Liver (tissue), 9 donors: Measurements from ENCODE around the gene STK39. TPM values are rescaled to one million over a fixed set of nuclear protein-coding genes. Genes with fewer than 3 reads are reported as not detected.

Experiments
- DNase-seq: peaks from one replicate; pipeline ENCODE4 v3.0.0-alpha.2; 2017; ENCODE audit warnings: low spot score
- H3K27ac ChIP-seq, 2 donors: one replicate each; pipeline ENCODE4 v1.7.0; 2013; ENCODE audit warnings: inconsistent platforms in 2 of 2, low read length in 2 of 2, control low read depth in 1 of 2, low read depth in 1 of 2, mild to moderate bottlenecking in 1 of 2
- H3K27me3 ChIP-seq, 4 donors: one replicate each; pipeline versions ENCODE4 v1.6.1 to v1.7.0; 2013; ENCODE audit warnings: low read length in 3 of 4, inconsistent platforms in 1 of 4, mild to moderate bottlenecking in 1 of 4, moderate library complexity in 1 of 4; ENCODE audit not compliant: control insufficient read depth in 4 of 4, insufficient read depth in 4 of 4
- H3K36me3 ChIP-seq, 4 donors: one replicate each; pipeline versions ENCODE4 v1.6.1 to v1.7.0; 2013; ENCODE audit warnings: low read length in 3 of 4, mild to moderate bottlenecking in 3 of 4, low read depth in 1 of 4, moderate library complexity in 1 of 4; ENCODE audit not compliant: control insufficient read depth in 4 of 4, insufficient read depth in 3 of 4
- H3K4me1 ChIP-seq, 4 donors: one replicate each; pipeline versions ENCODE4 v1.6.1 to v1.7.0; 2013; ENCODE audit warnings: low read length in 3 of 4, mild to moderate bottlenecking in 3 of 4, moderate library complexity in 1 of 4; ENCODE audit not compliant: control insufficient read depth in 4 of 4, insufficient read depth in 4 of 4
- H3K4me3 ChIP-seq, 3 donors: one replicate each; pipeline versions ENCODE4 v1.6.1 to v1.7.0; 2013; ENCODE audit warnings: low read length in 3 of 3, control low read depth in 1 of 3, low read depth in 1 of 3, mild to moderate bottlenecking in 1 of 3
- H3K9ac ChIP-seq, 2 donors: one replicate each; pipeline ENCODE4 v1.7.0; 2013; ENCODE audit warnings: low read length in 2 of 2, mild to moderate bottlenecking in 2 of 2, moderate library complexity in 2 of 2, control low read depth in 1 of 2, low read depth in 1 of 2
- H3K9me3 ChIP-seq, 4 donors: one replicate each; pipeline versions ENCODE4 v1.6.1 to v1.7.0; 2013; ENCODE audit warnings: low read length in 3 of 4; ENCODE audit not compliant: control insufficient read depth in 4 of 4
- EGR1 ChIP-seq, 2 donors: IDR thresholded peaks; 2 replicates each; pipeline ENCODE4 v1.6.1; 2016 to 2018; ENCODE audit warnings: antibody characterized with exemption in 2 of 2, low read depth in 2 of 2
- FOXA1 ChIP-seq: IDR thresholded peaks from 2 replicates; pipeline ENCODE4 v1.6.1; 2016; ENCODE audit warnings: antibody characterized with exemption
- FOXA2 ChIP-seq: IDR thresholded peaks from 2 replicates; pipeline ENCODE4 v1.6.1; 2016; ENCODE audit warnings: antibody characterized with exemption
- GABPA ChIP-seq, 2 donors: IDR thresholded peaks in 1 of 2; conservative IDR thresholded peaks in 1 of 2; 2 replicates each; pipeline ENCODE4 v1.6.1; 2016; ENCODE audit warnings: antibody characterized with exemption in 2 of 2, mild to moderate bottlenecking in 1 of 2, moderate library complexity in 1 of 2
- HNF4A ChIP-seq, 2 donors: conservative IDR thresholded peaks; 2 replicates each; pipeline ENCODE4 v1.6.1; 2016; ENCODE audit warnings: antibody characterized with exemption in 2 of 2, mild to moderate bottlenecking in 2 of 2
- HNF4G ChIP-seq: IDR thresholded peaks from 2 replicates; pipeline ENCODE4 v1.6.1; 2016; ENCODE audit warnings: antibody characterized with exemption
- JUND ChIP-seq, 2 donors: IDR thresholded peaks; 2 replicates each; pipeline ENCODE4 v1.6.1; 2016; ENCODE audit warnings: antibody characterized with exemption in 2 of 2
- NR2F2 ChIP-seq: IDR thresholded peaks from 2 replicates; pipeline ENCODE4 v1.6.1; 2016; ENCODE audit warnings: antibody characterized with exemption
- RAD21 ChIP-seq, 2 donors: IDR thresholded peaks; 2 replicates each; pipeline ENCODE4 v1.6.1; 2016; ENCODE audit warnings: antibody characterized with exemption in 2 of 2, mild to moderate bottlenecking in 2 of 2
- RXRA ChIP-seq, 2 donors: IDR thresholded peaks; 2 replicates each; pipeline ENCODE4 v1.6.1; 2017 to 2018; ENCODE audit warnings: antibody characterized with exemption in 2 of 2, mild to moderate bottlenecking in 1 of 2
- SP1 ChIP-seq: IDR thresholded peaks from 2 replicates; pipeline ENCODE4 v1.6.1; 2018; ENCODE audit warnings: antibody characterized with exemption, mild to moderate bottlenecking
- TAF1 ChIP-seq: conservative IDR thresholded peaks from 2 replicates; pipeline ENCODE4 v1.6.1; 2016; ENCODE audit warnings: antibody characterized with exemption, mild to moderate bottlenecking
- YY1 ChIP-seq: IDR thresholded peaks from 2 replicates; pipeline ENCODE4 v1.6.1; 2016; ENCODE audit warnings: antibody characterized with exemption, mild to moderate bottlenecking
- WGBS: extraction: QIAGEN DNeasy Blood & Tissue Kit; methylation state at CpG from one replicate; pipeline ENCODE4 v1.1.7; 2013; 5-methylcytosine and 5-hydroxymethylcytosine counted together
- polyA plus RNA-seq, 2 donors: library from polyadenylated mRNA; stranded (reverse) in 1 of 2; unstranded in 1 of 2; fragments of 200-250 nt in 1 of 2; fragments of >200 nt in 1 of 2; fragmentation: Nextera tagmentation in 1 of 2; extraction: Ambion mirVana in 1 of 2; gene quantifications; one replicate each; pipeline versions ENCODE4 v1.2.1 to v1.2.3, GENCODE V29; 2013 to 2015
- total RNA-seq, 2 donors: library from RNA; depleted of rRNA; stranded (reverse); fragments of >200 nt; gene quantifications; one replicate each; pipeline ENCODE4 v1.2.3, GENCODE V29; 2014
- TF ChIP-seq, protein P1 (sequence below): IDR thresholded peaks from 2 replicates; pipeline ENCODE4 v1.6.1; 2016; ENCODE audit warnings: antibody characterized with exemption, mild to moderate bottlenecking
- TF ChIP-seq, protein P2 (sequence below): fragments of 150-350 bp; IDR thresholded peaks from 2 replicates; pipeline ENCODE4 v1.5.1; 2017; ENCODE audit warnings: improper control_type of control experiment, low read depth, low read length; ENCODE audit not compliant: missing input control
- TF ChIP-seq, protein P3 (sequence below): IDR thresholded peaks from 2 replicates; pipeline ENCODE4 v1.6.1; 2016; ENCODE audit warnings: antibody characterized with exemption
- TF ChIP-seq, protein P4 (sequence below): IDR thresholded peaks from 2 replicates; pipeline ENCODE4 v1.6.1; 2016; ENCODE audit warnings: antibody characterized with exemption
- TF ChIP-seq, protein P5 (sequence below): IDR thresholded peaks from 2 replicates; pipeline ENCODE4 v1.6.1; 2016; ENCODE audit warnings: antibody characterized with exemption
- donor health status: healthy.
- donor health status: healthy.
- donor health status: healthy.
- donor health status: healthy.
- donor health status: healthy.

STK39 gene
- total and polyA plus RNA-seq, 4 donors = 0.29 to 1.8 (median 0.73) TPM

DNA sequence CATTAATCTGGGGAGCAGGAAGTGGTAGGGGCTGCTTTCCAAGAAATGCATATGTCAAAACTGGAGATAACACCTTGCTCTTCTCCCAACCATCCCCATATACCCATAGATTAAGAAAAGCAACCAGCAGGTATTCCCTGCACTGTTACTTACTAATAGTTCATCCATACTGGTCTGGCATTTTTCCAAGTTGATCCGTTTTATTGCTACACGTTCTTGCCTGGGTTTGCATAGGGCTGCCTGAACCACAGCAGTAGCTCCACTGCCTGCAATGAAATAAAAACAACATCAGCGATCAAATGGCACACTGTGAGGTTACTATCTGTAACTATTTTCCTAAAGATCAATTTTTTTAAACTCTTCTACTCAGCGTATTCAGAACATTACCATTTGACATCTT is 65.6 kb downstream of the STK39 start:
- H3K27me3 ChIP-seq = peaks cover 0 to 3% (median 0%) of the 10 kb centered on the region in 4 donors
- no peaks in the 10 kb centered on the region for H3K4me1 ChIP-seq

DNA sequence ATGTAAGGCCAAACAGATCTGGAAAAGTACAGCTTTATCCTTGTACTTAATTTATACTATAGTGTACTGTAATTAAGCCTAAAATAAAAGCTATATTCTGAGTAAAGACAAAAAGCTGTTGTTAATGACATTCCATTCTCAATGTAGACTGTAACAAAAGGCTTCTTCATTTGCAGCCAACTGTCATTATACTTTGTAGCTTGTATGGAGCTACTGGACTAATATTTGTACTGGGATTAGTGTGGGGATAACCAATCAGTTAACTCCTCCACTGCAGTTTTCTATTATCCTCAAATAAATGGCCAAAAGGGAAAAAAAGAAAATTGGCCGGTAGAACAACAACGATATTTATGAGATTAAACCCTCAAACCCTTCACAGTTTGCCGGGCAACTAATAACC is 66.5 kb downstream of the STK39 start:
- DNase-seq = no peak
- TF ChIP-seq HNF4A (conservative IDR thresholded peaks at IDR 0.05) = no peak
- no peak for TF ChIP-seq EGR1 (IDR thresholded peaks at IDR 0.05; ENCODE audit: low read depth in 2 of 2)
- TF ChIP-seq, protein P1, sequence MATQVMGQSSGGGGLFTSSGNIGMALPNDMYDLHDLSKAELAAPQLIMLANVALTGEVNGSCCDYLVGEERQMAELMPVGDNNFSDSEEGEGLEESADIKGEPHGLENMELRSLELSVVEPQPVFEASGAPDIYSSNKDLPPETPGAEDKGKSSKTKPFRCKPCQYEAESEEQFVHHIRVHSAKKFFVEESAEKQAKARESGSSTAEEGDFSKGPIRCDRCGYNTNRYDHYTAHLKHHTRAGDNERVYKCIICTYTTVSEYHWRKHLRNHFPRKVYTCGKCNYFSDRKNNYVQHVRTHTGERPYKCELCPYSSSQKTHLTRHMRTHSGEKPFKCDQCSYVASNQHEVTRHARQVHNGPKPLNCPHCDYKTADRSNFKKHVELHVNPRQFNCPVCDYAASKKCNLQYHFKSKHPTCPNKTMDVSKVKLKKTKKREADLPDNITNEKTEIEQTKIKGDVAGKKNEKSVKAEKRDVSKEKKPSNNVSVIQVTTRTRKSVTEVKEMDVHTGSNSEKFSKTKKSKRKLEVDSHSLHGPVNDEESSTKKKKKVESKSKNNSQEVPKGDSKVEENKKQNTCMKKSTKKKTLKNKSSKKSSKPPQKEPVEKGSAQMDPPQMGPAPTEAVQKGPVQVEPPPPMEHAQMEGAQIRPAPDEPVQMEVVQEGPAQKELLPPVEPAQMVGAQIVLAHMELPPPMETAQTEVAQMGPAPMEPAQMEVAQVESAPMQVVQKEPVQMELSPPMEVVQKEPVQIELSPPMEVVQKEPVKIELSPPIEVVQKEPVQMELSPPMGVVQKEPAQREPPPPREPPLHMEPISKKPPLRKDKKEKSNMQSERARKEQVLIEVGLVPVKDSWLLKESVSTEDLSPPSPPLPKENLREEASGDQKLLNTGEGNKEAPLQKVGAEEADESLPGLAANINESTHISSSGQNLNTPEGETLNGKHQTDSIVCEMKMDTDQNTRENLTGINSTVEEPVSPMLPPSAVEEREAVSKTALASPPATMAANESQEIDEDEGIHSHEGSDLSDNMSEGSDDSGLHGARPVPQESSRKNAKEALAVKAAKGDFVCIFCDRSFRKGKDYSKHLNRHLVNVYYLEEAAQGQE = no peak
- TF ChIP-seq, protein P2, sequence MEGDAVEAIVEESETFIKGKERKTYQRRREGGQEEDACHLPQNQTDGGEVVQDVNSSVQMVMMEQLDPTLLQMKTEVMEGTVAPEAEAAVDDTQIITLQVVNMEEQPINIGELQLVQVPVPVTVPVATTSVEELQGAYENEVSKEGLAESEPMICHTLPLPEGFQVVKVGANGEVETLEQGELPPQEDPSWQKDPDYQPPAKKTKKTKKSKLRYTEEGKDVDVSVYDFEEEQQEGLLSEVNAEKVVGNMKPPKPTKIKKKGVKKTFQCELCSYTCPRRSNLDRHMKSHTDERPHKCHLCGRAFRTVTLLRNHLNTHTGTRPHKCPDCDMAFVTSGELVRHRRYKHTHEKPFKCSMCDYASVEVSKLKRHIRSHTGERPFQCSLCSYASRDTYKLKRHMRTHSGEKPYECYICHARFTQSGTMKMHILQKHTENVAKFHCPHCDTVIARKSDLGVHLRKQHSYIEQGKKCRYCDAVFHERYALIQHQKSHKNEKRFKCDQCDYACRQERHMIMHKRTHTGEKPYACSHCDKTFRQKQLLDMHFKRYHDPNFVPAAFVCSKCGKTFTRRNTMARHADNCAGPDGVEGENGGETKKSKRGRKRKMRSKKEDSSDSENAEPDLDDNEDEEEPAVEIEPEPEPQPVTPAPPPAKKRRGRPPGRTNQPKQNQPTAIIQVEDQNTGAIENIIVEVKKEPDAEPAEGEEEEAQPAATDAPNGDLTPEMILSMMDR = no peak
- TF ChIP-seq NR2F2 = no peak
- no peak for TF ChIP-seq JUND (IDR thresholded peaks at IDR 0.05)
- TF ChIP-seq TAF1 = no peak
- TF ChIP-seq, protein P3, sequence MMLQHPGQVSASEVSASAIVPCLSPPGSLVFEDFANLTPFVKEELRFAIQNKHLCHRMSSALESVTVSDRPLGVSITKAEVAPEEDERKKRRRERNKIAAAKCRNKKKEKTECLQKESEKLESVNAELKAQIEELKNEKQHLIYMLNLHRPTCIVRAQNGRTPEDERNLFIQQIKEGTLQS = no peak
- no peak for TF ChIP-seq HNF4G
- TF ChIP-seq YY1 = no peak
- TF ChIP-seq GABPA (IDR thresholded peaks at IDR 0.05 in 1 of 2, conservative IDR thresholded peaks at IDR 0.05 in 1 of 2) = no peak
- TF ChIP-seq FOXA2 = no peak
- no peak for TF ChIP-seq RAD21 (IDR thresholded peaks at IDR 0.05)
- TF ChIP-seq FOXA1 = no peak
- TF ChIP-seq, protein P4, sequence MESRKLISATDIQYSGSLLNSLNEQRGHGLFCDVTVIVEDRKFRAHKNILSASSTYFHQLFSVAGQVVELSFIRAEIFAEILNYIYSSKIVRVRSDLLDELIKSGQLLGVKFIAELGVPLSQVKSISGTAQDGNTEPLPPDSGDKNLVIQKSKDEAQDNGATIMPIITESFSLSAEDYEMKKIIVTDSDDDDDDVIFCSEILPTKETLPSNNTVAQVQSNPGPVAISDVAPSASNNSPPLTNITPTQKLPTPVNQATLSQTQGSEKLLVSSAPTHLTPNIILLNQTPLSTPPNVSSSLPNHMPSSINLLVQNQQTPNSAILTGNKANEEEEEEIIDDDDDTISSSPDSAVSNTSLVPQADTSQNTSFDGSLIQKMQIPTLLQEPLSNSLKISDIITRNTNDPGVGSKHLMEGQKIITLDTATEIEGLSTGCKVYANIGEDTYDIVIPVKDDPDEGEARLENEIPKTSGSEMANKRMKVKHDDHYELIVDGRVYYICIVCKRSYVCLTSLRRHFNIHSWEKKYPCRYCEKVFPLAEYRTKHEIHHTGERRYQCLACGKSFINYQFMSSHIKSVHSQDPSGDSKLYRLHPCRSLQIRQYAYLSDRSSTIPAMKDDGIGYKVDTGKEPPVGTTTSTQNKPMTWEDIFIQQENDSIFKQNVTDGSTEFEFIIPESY = no peak
- TF ChIP-seq, protein P5, sequence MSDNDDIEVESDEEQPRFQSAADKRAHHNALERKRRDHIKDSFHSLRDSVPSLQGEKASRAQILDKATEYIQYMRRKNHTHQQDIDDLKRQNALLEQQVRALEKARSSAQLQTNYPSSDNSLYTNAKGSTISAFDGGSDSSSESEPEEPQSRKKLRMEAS = no peak
- TF ChIP-seq RXRA (IDR thresholded peaks at IDR 0.05) = no peak
- no peak for TF ChIP-seq SP1
- H3K36me3 ChIP-seq = no peaks in the 10 kb centered on the region
- H3K27ac ChIP-seq = no peak overlapping the region
- H3K4me3 ChIP-seq = no peak overlapping the region
- no peak overlapping the region for H3K9ac ChIP-seq
- H3K4me1 ChIP-seq = no peaks in the 10 kb centered on the region
- no peaks in the 10 kb centered on the region for H3K9me3 ChIP-seq
- H3K27me3 ChIP-seq = peaks cover 0 to 3% (median 0%) of the 10 kb centered on the region in 4 donors
- 94% methylated on average over 3 of the region's 3 CpGs for WGBS

More for the DNA sequence above, 65.6 kb downstream of the STK39 start:
- Histone ChIP-seq H3K9me3 (no peaks in the 10 kb centered on the region), H3K4me3 (no peak overlapping the region), H3K9ac (no peak overlapping the region), H3K27ac (no peak overlapping the region), H3K36me3 (no peaks in the 10 kb centered on the region)
- WGBS = 72% methylated on average over 4 of the region's 4 CpGs
- no peak for DNase-seq
- TF ChIP-seq, protein P3 = no peak
